GM21737 (cell line): ENCODE measurements around the gene PRKN.

Experiments
- ATAC-seq: cut with Tn5 transposase; IDR thresholded peaks from one replicate; pipeline ENCODE4 v1.9.1; 2021; ENCODE audit warnings: mild to moderate bottlenecking, moderate library complexity; ENCODE audit not compliant: unreplicated experiment

PRKN gene

GRCh38 chr6:162200945-162201690 is 526.4 kb downstream of the PRKN start:
- ATAC-seq = no peak

GRCh38 chr6:162200041-162200440 is 527.5 kb downstream of the PRKN start:
- ATAC-seq = no peak

DNA sequence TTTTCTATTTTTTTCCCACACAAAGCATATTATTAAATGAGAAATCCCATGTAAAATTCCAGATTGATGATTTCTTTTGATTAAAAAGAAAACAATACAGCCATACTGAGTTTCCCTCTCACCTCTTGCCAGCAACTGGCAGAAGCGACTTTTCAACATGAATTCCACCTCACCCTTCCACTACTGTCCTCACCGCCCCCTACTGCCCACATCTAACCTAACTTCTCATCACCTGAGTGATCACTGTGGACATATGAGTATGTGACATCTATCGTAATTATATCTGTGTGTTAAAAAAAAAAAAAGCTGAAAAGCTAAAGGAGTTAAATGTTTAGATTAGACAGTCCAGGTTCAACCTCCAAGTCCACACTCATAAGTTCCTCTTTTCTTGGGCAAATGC is 528.6 kb downstream of the PRKN start:
- no peak for ATAC-seq

- ATAC-seq = no peak
Measured at GRCh38 chr6:162198076-162198475, 529.5 kb downstream of the PRKN start.

- no peak for ATAC-seq
Measured at GRCh38 chr6:162195441-162195840, 532.1 kb downstream of the PRKN start.

DNA sequence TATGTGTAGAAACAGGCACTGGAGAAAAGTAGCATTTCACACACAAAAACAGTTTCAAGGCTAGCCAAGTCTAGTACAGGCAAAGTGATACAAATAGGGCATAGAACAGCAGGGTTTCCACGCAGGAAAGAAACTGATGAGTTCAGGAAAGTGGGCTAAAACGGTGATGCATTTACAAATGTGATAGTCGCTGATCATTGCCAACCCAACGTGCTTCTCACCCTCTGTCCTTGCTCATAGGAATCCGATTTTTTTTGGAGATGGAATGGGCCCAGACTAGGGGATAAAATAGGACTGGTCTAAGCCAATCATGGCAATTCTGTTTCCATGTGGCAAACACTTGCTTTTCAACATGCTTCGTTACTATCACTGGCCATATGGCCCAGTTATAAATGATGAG is 536.6 kb downstream of the PRKN start:
- no peak for ATAC-seq

- no peak for ATAC-seq
Measured at GRCh38 chr6:162187168-162187935, 540.2 kb downstream of the PRKN start.

DNA sequence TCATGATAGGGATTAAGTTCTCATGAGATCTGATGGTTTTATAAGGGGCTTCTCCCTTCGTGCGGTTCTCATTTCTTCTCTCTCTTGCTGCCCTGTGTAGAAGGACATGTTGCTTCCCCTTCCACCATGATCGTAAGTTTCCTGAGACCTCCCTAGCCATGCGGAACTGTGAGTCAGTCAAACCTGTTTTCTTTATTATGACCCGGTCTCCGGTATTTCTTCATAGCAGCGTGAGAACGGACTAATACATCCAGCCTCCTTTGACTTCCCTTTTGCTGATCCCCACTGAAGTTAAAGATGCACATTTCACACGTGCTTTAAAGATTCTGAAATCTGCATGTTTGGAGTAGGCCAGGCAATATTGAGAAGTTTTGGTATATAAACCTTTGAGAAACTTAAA is 543.1 kb downstream of the PRKN start:
- ATAC-seq = no peak

DNA sequence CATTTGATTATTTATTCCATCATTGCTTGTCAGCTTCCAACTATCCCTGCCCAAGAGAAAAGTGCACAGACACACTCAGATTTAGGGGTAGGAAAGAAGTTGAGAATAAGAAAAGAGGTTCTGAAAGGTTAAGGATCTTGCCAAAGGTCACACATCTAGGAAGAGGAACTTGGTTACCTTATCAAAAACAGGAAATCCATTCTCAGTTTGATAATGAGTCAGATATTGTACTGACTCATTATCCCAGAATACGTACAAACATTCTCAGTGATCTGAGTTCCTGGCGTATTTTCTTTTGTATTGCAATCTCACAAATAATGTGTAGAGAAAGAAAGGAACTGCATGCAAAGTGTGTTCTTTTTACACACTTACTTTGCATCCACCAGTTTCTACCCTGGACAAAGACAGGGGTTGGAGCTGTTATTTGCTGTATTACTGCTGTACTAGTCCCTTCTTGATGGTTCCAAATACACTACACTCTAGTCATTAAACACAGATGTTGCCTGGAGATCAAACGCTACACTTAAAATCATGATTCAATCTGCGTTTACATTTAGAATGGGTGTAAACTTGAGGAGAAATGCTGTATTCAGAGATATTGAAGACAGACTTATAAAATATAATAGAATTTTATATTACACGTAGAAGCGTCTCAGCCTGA is 545.7 kb downstream of the PRKN start:
- ATAC-seq = no peak

DNA sequence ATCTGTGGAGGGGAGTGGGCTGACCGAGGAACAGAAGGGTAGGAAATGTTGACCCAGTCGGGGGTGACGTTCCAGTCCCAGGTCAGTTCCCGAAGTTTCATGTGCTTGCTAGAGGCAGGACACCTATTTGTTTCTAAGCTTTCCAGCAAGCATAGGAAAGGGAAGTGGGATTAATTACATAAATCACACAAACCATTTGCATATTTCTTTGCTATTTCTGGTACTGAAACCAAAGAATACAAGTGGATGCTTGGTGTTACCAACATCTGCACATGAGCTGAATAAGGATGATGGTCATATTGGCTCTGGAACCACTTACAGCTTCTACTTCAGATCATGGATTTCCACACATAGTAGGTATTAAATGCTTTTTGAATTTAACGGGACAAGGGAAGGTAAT is 546.5 kb downstream of the PRKN start:
- ATAC-seq = no peak

GRCh38 chr6:162179196-162179951 is 548.2 kb downstream of the PRKN start:
- no peak for ATAC-seq

DNA sequence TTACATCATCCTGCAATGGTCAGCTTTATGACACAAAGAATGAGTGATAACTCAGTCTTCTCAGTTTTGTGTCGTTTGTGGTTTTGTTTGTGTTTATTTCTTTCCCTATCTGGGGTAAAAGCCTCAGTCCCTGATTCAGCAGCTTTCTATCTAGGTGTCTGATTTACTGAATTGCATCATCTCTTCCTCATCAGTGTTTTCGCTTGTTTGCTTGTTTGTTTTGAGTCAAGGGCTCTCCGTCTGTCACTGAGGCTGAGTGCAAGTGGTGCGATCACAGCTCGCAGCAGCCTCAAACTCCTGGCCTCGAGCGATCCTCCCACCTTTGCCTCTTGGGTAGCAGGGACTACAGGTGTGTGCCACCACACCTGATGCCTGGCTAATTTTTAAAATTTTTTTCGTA is 548.9 kb downstream of the PRKN start:
- no peak for ATAC-seq

DNA sequence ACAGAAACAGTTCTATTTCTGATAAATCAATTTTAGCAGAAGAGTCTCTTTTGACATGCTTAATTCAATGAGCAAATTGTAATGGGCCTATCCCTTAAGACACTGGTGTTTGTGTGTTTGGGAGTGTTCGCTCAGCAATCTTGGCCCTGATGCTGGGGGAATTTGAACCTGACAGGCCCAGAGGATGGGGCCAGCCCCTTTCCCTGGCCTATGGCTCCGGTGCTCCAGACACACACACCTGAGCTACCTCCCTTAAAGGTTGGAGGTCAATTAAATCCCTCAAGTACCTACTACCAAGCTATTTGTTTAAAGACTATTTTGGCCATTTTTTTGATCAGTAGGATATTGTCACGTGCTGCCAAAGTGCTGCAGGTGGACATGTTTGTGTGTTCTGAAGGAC is 549.3 kb downstream of the PRKN start:
- no peak for ATAC-seq

DNA sequence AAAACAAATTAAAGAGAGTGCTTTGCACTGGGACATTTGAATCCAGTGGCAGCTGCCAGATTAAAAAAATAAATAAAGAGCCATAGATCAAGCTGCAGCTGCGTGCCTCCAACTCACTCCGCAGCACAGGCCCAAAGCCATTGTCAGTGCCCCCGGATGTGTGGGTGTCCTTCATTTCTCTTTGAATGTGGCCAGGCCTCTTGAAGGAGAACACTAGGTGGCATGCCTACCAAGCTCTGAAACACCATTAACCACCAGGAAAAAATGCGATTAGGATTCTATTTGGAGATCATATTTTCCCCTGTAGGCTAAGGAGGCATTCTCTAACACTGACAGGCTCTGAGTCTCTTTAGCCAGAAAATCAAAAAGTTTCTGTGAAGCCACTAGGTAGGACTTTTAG is 549.8 kb downstream of the PRKN start:
- no peak for ATAC-seq

- no peak for ATAC-seq
Measured at GRCh38 chr6:162173466-162173865, 554.1 kb downstream of the PRKN start.

GRCh38 chr6:162165479-162165878 is 562.1 kb downstream of the PRKN start:
- no peak for ATAC-seq

GRCh38 chr6:162157167-162157870 is 570.2 kb downstream of the PRKN start:
- ATAC-seq = peak; percentile 83

- ATAC-seq = no peak
Measured at GRCh38 chr6:162156146-162156545, 571.4 kb downstream of the PRKN start.

- no peak for ATAC-seq
Measured at GRCh38 chr6:162154930-162155329, 572.6 kb downstream of the PRKN start.

- no peak for ATAC-seq
Measured at GRCh38 chr6:162154001-162154400, 573.6 kb downstream of the PRKN start.

DNA sequence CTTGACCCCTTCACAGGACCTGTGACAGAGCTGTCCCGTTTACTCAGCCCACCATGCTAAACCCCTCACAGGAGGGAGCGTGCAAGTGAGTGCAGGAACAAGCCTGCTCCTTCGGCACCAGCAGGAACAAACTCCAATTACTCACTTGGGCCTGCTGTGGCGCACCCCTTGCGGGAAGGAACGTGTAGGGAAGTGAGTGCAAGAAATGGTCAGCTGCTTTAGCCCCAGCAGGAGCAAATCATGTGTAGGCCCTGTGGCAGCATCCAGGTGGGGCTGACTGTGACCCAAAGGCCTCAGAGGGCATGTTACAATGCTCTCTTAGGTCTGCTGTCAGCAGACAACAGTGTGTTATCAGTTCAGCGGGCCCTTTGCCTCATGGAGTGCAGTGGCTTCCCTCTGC is 574.4 kb downstream of the PRKN start:
- no peak for ATAC-seq
